K562 (cell line): Measurements from ENCODE around the gene KCNJ5. TPM values are rescaled to one million over a fixed set of nuclear protein-coding genes. Genes with fewer than 3 reads are reported as not detected.
A peak's percentile ranks its signal among the peaks of the same experiment; 100 is the strongest.

Source experiments
- ATAC-seq: fragments of 200-7000 bp; cut with Tn5 transposase; 3 replicates; pipeline ENCODE4 v1.9.1; 2020; ENCODE audit warnings: moderate library complexity
- BruUV-seq: library from RNA; stranded (reverse); fragments of 400-500 nt; replicated peaks from 2 replicates; lab custom pipeline; 2021; lab: Mats Ljungman, UMichigan
- CTCF ChIA-PET: fragments of 300-600 bp; formaldehyde crosslinking; extraction: SDS; loops from one replicate; lab custom pipeline; 2021; ENCODE audit warnings: low intra/inter-chr PET ratio; lab: Yijun Ruan, JAX
- POLR2A ChIA-PET: fragments of 300-600, 350-650 bp; sonication (Branson Sonifier 250); formaldehyde crosslinking; extraction: SDS; loops from one replicate; lab custom pipeline; 2021; ENCODE audit warnings: antibody characterized with exemption, inconsistent platforms; lab: Yijun Ruan, JAX
- DNase-seq, 4 experiments: peaks; one replicate each; pipeline versions ENCODE4 v3.0.0 to v3.0.0-alpha.2; 2011 to 2018; ENCODE audit warnings: low spot score in 3 of 4, mixed read lengths in 3 of 4; ENCODE audit errors: extremely low read depth in 1 of 4
- FAIRE-seq: peaks from 2 replicates; lab custom pipeline; 2011; peaks lifted over from hg19 to GRCh38; lab: Jason Lieb, UNC
- H2AFZ ChIP-seq: 2 replicates; pipeline ENCODE4 v1.6.0; 2011; ENCODE audit warnings: low read depth, low read length, control low read depth, inconsistent platforms
- H3K27ac ChIP-seq: fragments of 200-600 bp; 3 replicates; pipeline ENCODE4 v1.8.0; 2011; ENCODE audit warnings: low read depth, mild to moderate bottlenecking, control low read depth, inconsistent platforms, low read length, moderate library complexity, mixed read lengths; ENCODE audit errors: extremely low read depth
- H3K27me3 ChIP-seq, 2 experiments: fragments of 300-600 bp in 1 of 2; 2 replicates in 1 of 2; 3 replicates in 1 of 2; pipeline versions ENCODE4 v1.6.0 to v1.8.0; 2011; ENCODE audit warnings: inconsistent platforms in 2 of 2, low read length in 2 of 2, mild to moderate bottlenecking in 1 of 2, mixed read lengths in 1 of 2, moderate library complexity in 1 of 2; ENCODE audit not compliant: control insufficient read depth in 2 of 2, insufficient read depth in 2 of 2
- H3K36me3 ChIP-seq: fragments of 300-600 bp; 3 replicates; pipeline ENCODE4 v1.8.0; 2011; ENCODE audit warnings: mild to moderate bottlenecking, low read length, inconsistent platforms; ENCODE audit not compliant: control insufficient read depth, insufficient read depth
- H3K4me1 ChIP-seq, 2 experiments: fragments of 200-600 bp in 1 of 2; replicated peaks in 1 of 2; 2 replicates in 1 of 2; 3 replicates in 1 of 2; pipeline versions ENCODE4 v1.5.1 to v1.8.0; 2011; ENCODE audit warnings: inconsistent platforms in 2 of 2, low read length in 2 of 2, mild to moderate bottlenecking in 1 of 2, mixed read lengths in 1 of 2, moderate library complexity in 1 of 2; ENCODE audit not compliant: control insufficient read depth in 2 of 2, insufficient read depth in 2 of 2
- H3K4me2 ChIP-seq: 2 replicates; pipeline ENCODE4 v1.6.1; 2011; ENCODE audit warnings: low read length, control low read depth, inconsistent platforms, mixed read lengths; ENCODE audit not compliant: insufficient read depth
- H3K4me3 ChIP-seq: fragments of 200-600 bp; sonication (generic), shearing (Covaris generic); 2 replicates; pipeline ENCODE4 v1.5.1; 2016; ENCODE audit warnings: control low read depth, inconsistent platforms
- H3K79me2 ChIP-seq: fragments of 200-600 bp; 3 replicates; pipeline ENCODE4 v1.8.0; 2011; ENCODE audit warnings: low read length, inconsistent platforms; ENCODE audit not compliant: control insufficient read depth, insufficient read depth
- H3K9ac ChIP-seq, 2 experiments: 2 replicates each; pipeline versions ENCODE4 v1.6.0 to v1.6.1; 2011; ENCODE audit warnings: low read depth in 2 of 2, low read length in 2 of 2, control low read depth in 1 of 2, inconsistent platforms in 1 of 2, mild to moderate bottlenecking in 1 of 2, mixed read lengths in 1 of 2; ENCODE audit not compliant: insufficient read depth in 1 of 2
- H3K9me1 ChIP-seq: one replicate; pipeline ENCODE4 v1.6.0; 2011; ENCODE audit warnings: inconsistent platforms, mild to moderate bottlenecking, low read length, moderate library complexity; ENCODE audit not compliant: control insufficient read depth, insufficient read depth
- H3K9me3 ChIP-seq: replicated peaks from 2 replicates; pipeline ENCODE4 v1.5.1; 2011; ENCODE audit warnings: low read depth, low read length, inconsistent platforms; ENCODE audit not compliant: control insufficient read depth, insufficient read depth
- H4K20me1 ChIP-seq: replicated peaks from 2 replicates; pipeline ENCODE4 v1.6.1; 2011; ENCODE audit warnings: low read length, inconsistent platforms, mixed read lengths; ENCODE audit not compliant: control insufficient read depth, insufficient read depth
- BDP1 ChIP-seq: IDR thresholded peaks from 3 replicates; pipeline ENCODE4 v1.6.1; 2011; ENCODE audit not compliant: insufficient read length, insufficient read depth
- NFIC ChIP-seq: fragments of 450-650 bp; IDR thresholded peaks from 2 replicates; pipeline ENCODE4 v1.6.1; 2017; ENCODE audit warnings: mild to moderate bottlenecking, inconsistent platforms
- TCF15 ChIP-seq: fragments of 250-450 bp; sonication (Bioruptor Pico); IDR thresholded peaks from 2 replicates; pipeline ENCODE4 v1.8.0; 2022; ENCODE audit warnings: moderate library complexity, mild to moderate bottlenecking, inconsistent platforms
- WGBS: fragments of 100-300 bp; shearing (Covaris generic); methylation state at CpG from one replicate; pipeline ENCODE4 v1.1.6; 2016; ENCODE audit warnings: low coverage, mixed read lengths; ENCODE audit not compliant: insufficient coverage; ENCODE audit errors: missing lambda C conversion rate; 5-methylcytosine and 5-hydroxymethylcytosine counted together
- in situ Hi-C: fragments of 300-500 bp; cut with MboI; formaldehyde crosslinking; loops from 4 replicates; pipeline ENCODE4 v1.15.0; 2018; ENCODE audit warnings: inconsistent platforms, mixed read lengths
- intact Hi-C: fragments of 100-400 bp; cut with micrococcal nuclease; formaldehyde crosslinking; loops from 2 replicates; pipeline ENCODE4 v1.14.2; 2022
- polyA plus RNA-seq, 8 experiments: library from polyadenylated mRNA; depleted of rRNA in 4 of 8; stranded (reverse) in 5 of 8; unstranded in 3 of 8; fragments of >200 nt; fragmentation: Nextera tagmentation in 2 of 8; fragmentation: Illumina TruSeq in 1 of 8; extraction: Ambion mirVana in 2 of 8; extraction: Trizol in 1 of 8; gene quantifications; 2 replicates each; pipeline versions ENCODE4 v1.2.1 to v1.2.3, GENCODE V29; 2011 to 2014; ENCODE audit warnings: inconsistent platforms in 1 of 8, missing spikeins in 1 of 8
- total RNA-seq, 7 experiments: library from RNA; depleted of rRNA in 6 of 7; stranded (reverse); fragments of >200 nt in 6 of 7; fragmentation: Illumina TruSeq in 2 of 7; extraction: Trizol in 2 of 7; gene quantifications; 2 replicates each; pipeline versions ENCODE4 v1.2.1 to v1.2.3, GENCODE V29; 2011 to 2021; ENCODE audit warnings: low replicate concordance in 1 of 7

Gene KCNJ5
- total and polyA plus RNA-seq, 9 of the 15 experiments (the other 6 are each of a cell fraction or from before 2014, with no cell fraction given) = 0.04 TPM; not detected in 8

GRCh38 chr11:128927108-128927461 is 35.9 kb downstream of the KCNJ5 start:
- ChIA-PET POLR2A (no interaction called here), CTCF (no interaction called here)
- DNase-seq (no peak), ATAC-seq (no peak), FAIRE-seq (no peak)
- Histone ChIP-seq H3K9ac (no peak overlapping the region), H2AFZ (no peak overlapping the region), H3K27me3 (peaks cover 0 to 7% of the 10 kb centered on the region in 2 experiments; a peak in 1 of 5 replicates), H3K4me3 (no peak overlapping the region), H3K4me2 (no peak overlapping the region), H4K20me1 (no peaks in the 10 kb centered on the region), H3K9me3 (no peaks in the 10 kb centered on the region), H3K27ac (no peak overlapping the region), H3K36me3 (no peaks in the 10 kb centered on the region), H3K4me1 (no peaks in the 10 kb centered on the region), H3K79me2 (no peaks in the 10 kb centered on the region), H3K9me1 (no peaks in the 10 kb centered on the region)
- intact Hi-C loops = no loop called here
- BruUV-seq = no TSS peak
- in situ Hi-C loops = no loop called here
- 0% methylated on average over 7 of the region's 11 CpGs for WGBS
- TF ChIP-seq BDP1 = no peak
- TF ChIP-seq NFIC = peak; percentile 53; the same call in 1 of the 2 replicates

GRCh38 chr11:128927683-128928336 is 36.7 kb downstream of the KCNJ5 start:
- Histone ChIP-seq H3K4me3 (no peak overlapping the region), H3K9me1 (no peaks in the 10 kb centered on the region), H3K36me3 (no peaks in the 10 kb centered on the region), H3K4me2 (no peak overlapping the region), H3K4me1 (no peaks in the 10 kb centered on the region), H3K79me2 (no peaks in the 10 kb centered on the region), H3K27me3 (peaks cover 0 to 7% of the 10 kb centered on the region in 2 experiments; a peak in 1 of 5 replicates), H3K9me3 (no peaks in the 10 kb centered on the region), H4K20me1 (no peaks in the 10 kb centered on the region), H3K9ac (no peak overlapping the region), H2AFZ (no peak overlapping the region), H3K27ac (no peak overlapping the region)
- WGBS = 2% methylated on average over 12 of the region's 12 CpGs
- DNase-seq (no peak), FAIRE-seq (no peak), ATAC-seq (no peak)
- POLR2A ChIA-PET = interaction anchor here (1.3 kb wide), 1 partner anchor 33 kb away, joined by 4 read pairs; no protein-coding TSS in a partner anchor
- intact Hi-C loops (no loop called here), in situ Hi-C loops (no loop called here)
- no peak for TF ChIP-seq TCF15 (CRISPR knock-in tag)
- CTCF ChIA-PET = no interaction called here
- BruUV-seq = no TSS peak
